DMS53 treated with DMSO at 0.1 percent for 48 hours (cell line): Measurements from ENCODE around the gene PITPNC1.
"Not testable (repeated sequence)": the region's sequence is repeated elsewhere in the genome, so short reads cannot be mapped to it uniquely, and the experiment has no call there.

Experiments used
- DNase-seq: peaks from one replicate; lab custom pipeline; 2025; ENCODE audit not compliant: unreplicated experiment; lab: John Stamatoyannopoulos, UW

The PITPNC1 gene

GRCh38 chr17:67639979-67640378, 262.9 kb downstream of the PITPNC1 start:
- no peak for DNase-seq

GRCh38 chr17:67642488-67642887, 265.4 kb downstream of the PITPNC1 start:
- DNase-seq = no peak

- no peak for DNase-seq
Observed at GRCh38 chr17:67644061-67644460, 267.0 kb downstream of the PITPNC1 start.

- DNase-seq = not testable (repeated sequence)
Observed at GRCh38 chr17:67645195-67645594, 268.1 kb downstream of the PITPNC1 start.

DNA sequence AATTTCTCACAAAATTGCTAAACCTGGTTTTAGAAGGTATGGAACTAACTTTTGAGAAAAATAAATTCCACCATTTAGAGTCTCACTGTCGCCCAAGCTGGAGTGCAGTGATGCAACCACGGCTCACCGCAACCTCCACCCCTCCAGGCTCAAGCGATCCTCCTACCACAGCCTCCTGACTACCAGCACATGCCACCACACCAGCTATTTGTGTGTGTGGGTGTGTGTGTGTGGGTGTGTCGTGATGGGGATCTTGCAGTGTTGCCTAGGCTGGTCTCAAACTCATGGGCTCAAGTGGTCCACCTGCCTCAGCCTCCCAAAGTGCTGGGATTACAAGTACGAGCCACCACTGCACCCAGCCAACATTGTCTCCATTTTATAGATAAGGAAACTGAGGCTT, 269.4 kb downstream of the PITPNC1 start:
- DNase-seq = no peak

DNA sequence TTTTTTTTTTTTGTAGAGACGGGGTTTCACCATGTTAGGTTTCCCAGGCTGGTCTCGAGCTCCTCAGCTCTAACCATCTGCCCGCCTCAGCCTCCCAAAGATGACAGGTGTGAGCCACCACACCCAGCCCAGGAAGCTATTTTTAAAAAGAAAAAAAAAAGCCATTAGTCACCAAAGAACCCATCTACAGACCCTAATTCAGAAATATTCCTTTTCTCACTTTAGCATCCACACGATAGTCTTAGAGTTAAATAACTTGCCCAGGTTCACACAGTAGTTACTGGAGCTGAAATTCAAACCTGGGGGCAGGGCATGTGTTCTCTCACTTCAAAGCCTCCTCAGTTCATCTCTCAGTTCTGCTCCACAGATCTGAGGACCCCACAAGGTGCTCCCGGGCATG, 270.4 kb downstream of the PITPNC1 start:
- no peak for DNase-seq

- DNase-seq = no peak
Observed at GRCh38 chr17:67648032-67648905, 271.2 kb downstream of the PITPNC1 start.

GRCh38 chr17:67648906-67649295, 271.8 kb downstream of the PITPNC1 start:
- DNase-seq = not testable (repeated sequence)

GRCh38 chr17:67649891-67650290, 272.8 kb downstream of the PITPNC1 start:
- no peak for DNase-seq

- DNase-seq = not testable (repeated sequence)
Observed at GRCh38 chr17:67651218-67651579, 274.1 kb downstream of the PITPNC1 start.

- no peak for DNase-seq
Observed at GRCh38 chr17:67652433-67652832, 275.4 kb downstream of the PITPNC1 start.

- DNase-seq = no peak
Observed at GRCh38 chr17:67655478-67656148, 278.5 kb downstream of the PITPNC1 start.

- no peak for DNase-seq
Observed at GRCh38 chr17:67656494-67657203, 279.6 kb downstream of the PITPNC1 start.

GRCh38 chr17:67657596-67657995, 280.5 kb downstream of the PITPNC1 start:
- DNase-seq = no peak

DNA sequence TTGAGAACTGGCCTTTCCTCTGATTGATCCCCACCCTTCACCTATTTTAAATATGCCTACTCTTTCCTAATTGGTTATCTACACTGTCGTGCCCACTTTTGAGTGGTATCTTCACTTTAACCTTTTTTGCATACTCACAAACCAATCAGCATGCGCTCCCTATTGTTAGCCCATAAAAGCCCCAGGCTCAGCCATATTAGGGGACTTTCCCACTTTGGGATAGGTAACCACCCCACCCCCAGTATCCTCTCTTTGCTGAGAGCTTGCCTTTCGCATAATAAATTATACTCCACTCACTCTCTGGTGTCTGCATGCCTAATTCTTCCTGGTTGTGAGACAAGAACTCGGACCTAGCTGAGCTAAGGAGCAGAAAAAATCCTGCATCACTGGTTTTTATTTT, 281.2 kb downstream of the PITPNC1 start:
- DNase-seq = no peak

- no peak for DNase-seq
Observed at GRCh38 chr17:67659028-67659427, 281.9 kb downstream of the PITPNC1 start.

GRCh38 chr17:67662712-67663111, 285.6 kb downstream of the PITPNC1 start:
- DNase-seq = no peak

DNA sequence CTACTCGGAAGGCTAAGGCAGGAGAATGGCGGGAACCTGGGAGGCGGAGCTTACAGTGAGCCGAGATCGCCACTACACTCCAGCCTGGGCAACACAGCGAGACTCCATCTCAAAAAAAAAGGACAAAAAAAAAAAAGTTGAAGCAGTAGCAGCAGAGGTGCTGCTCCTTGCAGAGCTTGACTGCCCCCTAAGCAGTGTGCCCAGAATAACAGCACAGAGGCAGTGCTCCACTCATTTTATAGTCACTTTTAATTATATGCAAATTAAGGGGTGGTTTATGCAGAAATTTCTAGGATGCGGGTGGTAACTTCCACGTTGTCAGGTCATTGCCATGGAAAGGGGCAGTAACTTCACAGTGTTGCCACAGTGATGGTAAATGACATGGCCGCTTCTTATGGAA, 286.4 kb downstream of the PITPNC1 start:
- no peak for DNase-seq

- no peak for DNase-seq
Observed at GRCh38 chr17:67666028-67666427, 288.9 kb downstream of the PITPNC1 start.

- DNase-seq = no peak
Observed at GRCh38 chr17:67666710-67667109, 289.6 kb downstream of the PITPNC1 start.

GRCh38 chr17:67671493-67671892, 294.4 kb downstream of the PITPNC1 start:
- no peak for DNase-seq
